ENCODE measurements around the gene THSD7A. TPM values are rescaled to one million over a fixed set of nuclear protein-coding genes. Genes with fewer than 3 reads are reported as not detected.

THSD7A gene
- polyA plus RNA-seq, 3 donors from 2014 or later = not detected

GRCh38 chr7:11491811-11492210 is 340.2 kb downstream of the THSD7A start:
- Mint-ChIP-seq H3K27ac (no peak overlapping the region), H3K4me3 (no peak overlapping the region), H3K36me3 (no peaks in the 10 kb centered on the region), H3K4me1 (no peaks in the 10 kb centered on the region), H3K9me3 (peaks cover 5 to 49% (median 20%) of the 10 kb centered on the region in 6 donors), H3K27me3 (ENCODE audit: low read depth in 3 of 3) (peaks cover 0 to 3% (median 0%) of the 10 kb centered on the region in 3 donors)
- DNase-seq = no peak

- no peak for DNase-seq
- Mint-ChIP-seq H3K36me3 (no peaks in the 10 kb centered on the region), H3K27me3 (ENCODE audit: low read depth in 3 of 3) (peaks cover 0 to 3% (median 0%) of the 10 kb centered on the region in 3 donors), H3K9me3 (peaks cover 5 to 35% (median 12%) of the 10 kb centered on the region in 6 donors), H3K27ac (no peak overlapping the region), H3K4me1 (no peaks in the 10 kb centered on the region), H3K4me3 (no peak overlapping the region)
These were observed 342.7 kb downstream of the THSD7A start for GRCh38 chr7:11489280-11489679.

GRCh38 chr7:11486271-11486670 is 345.7 kb downstream of the THSD7A start:
- Mint-ChIP-seq H3K9me3 (peaks cover 2 to 25% (median 10%) of the 10 kb centered on the region in 6 donors), H3K27ac (no peak overlapping the region), H3K4me3 (no peak overlapping the region), H3K4me1 (no peaks in the 10 kb centered on the region), H3K27me3 (ENCODE audit: low read depth in 3 of 3) (peaks cover 0 to 2% (median 2%) of the 10 kb centered on the region in 3 donors), H3K36me3 (no peaks in the 10 kb centered on the region)
- DNase-seq = no peak

GRCh38 chr7:11485636-11486035 is 346.4 kb downstream of the THSD7A start:
- H3K36me3 Mint-ChIP-seq = no peaks in the 10 kb centered on the region
- no peak overlapping the region for H3K27ac Mint-ChIP-seq

GRCh38 chr7:11480143-11480542 is 351.9 kb downstream of the THSD7A start:
- Mint-ChIP-seq H3K4me3 (no peak overlapping the region), H3K36me3 (no peaks in the 10 kb centered on the region), H3K27me3 (ENCODE audit: low read depth in 3 of 3) (peaks cover 0 to 2% (median 2%) of the 10 kb centered on the region in 3 donors), H3K27ac (no peak overlapping the region), H3K9me3 (peaks cover 0 to 22% (median 6%) of the 10 kb centered on the region in 6 donors), H3K4me1 (no peaks in the 10 kb centered on the region)
- DNase-seq = no peak

More at GRCh38 chr7:11485636-11486035, 346.4 kb downstream of the THSD7A start:
- no peak for DNase-seq
- Mint-ChIP-seq H3K27me3 (ENCODE audit: low read depth in 3 of 3) (peaks cover 0 to 2% (median 2%) of the 10 kb centered on the region in 3 donors), H3K4me1 (no peaks in the 10 kb centered on the region), H3K4me3 (no peak overlapping the region), H3K9me3 (peaks cover 2 to 24% (median 10%) of the 10 kb centered on the region in 6 donors)

- no peak overlapping the region for H3K27ac Mint-ChIP-seq
- H3K4me3 Mint-ChIP-seq = no peak overlapping the region
- H3K4me1 Mint-ChIP-seq = no peaks in the 10 kb centered on the region
- H3K27me3 Mint-ChIP-seq (ENCODE audit: low read depth in 3 of 3) = no peaks in the 10 kb centered on the region
- H3K9me3 Mint-ChIP-seq = peaks cover 0 to 28% (median 6%) of the 10 kb centered on the region in 6 donors
- DNase-seq = no peak
- no peaks in the 10 kb centered on the region for H3K36me3 Mint-ChIP-seq
These were observed 353.1 kb downstream of the THSD7A start for GRCh38 chr7:11478882-11479281.

GRCh38 chr7:11478426-11478825 is 353.6 kb downstream of the THSD7A start:
- no peak overlapping the region for H3K4me3 Mint-ChIP-seq
- no peaks in the 10 kb centered on the region for H3K27me3 Mint-ChIP-seq (ENCODE audit: low read depth in 3 of 3)
- H3K27ac Mint-ChIP-seq = no peak overlapping the region
- H3K36me3 Mint-ChIP-seq = no peaks in the 10 kb centered on the region
- H3K4me1 Mint-ChIP-seq = no peaks in the 10 kb centered on the region
- DNase-seq = no peak
- peaks cover 0 to 28% (median 6%) of the 10 kb centered on the region in 6 donors for H3K9me3 Mint-ChIP-seq

- no peak for DNase-seq
- no peaks in the 10 kb centered on the region for H3K36me3 Mint-ChIP-seq
- peaks cover 0 to 24% (median 4%) of the 10 kb centered on the region in 6 donors for H3K9me3 Mint-ChIP-seq
- no peaks in the 10 kb centered on the region for H3K27me3 Mint-ChIP-seq (ENCODE audit: low read depth in 3 of 3)
- no peak overlapping the region for H3K27ac Mint-ChIP-seq
- H3K4me1 Mint-ChIP-seq = no peaks in the 10 kb centered on the region
- no peak overlapping the region for H3K4me3 Mint-ChIP-seq
These were observed 357.0 kb downstream of the THSD7A start for GRCh38 chr7:11474902-11475585.

- Mint-ChIP-seq H3K27me3 (ENCODE audit: low read depth in 3 of 3) (no peaks in the 10 kb centered on the region), H3K36me3 (no peaks in the 10 kb centered on the region), H3K27ac (no peak overlapping the region), H3K9me3 (peaks cover 0 to 21% (median 4%) of the 10 kb centered on the region in 6 donors), H3K4me1 (no peaks in the 10 kb centered on the region), H3K4me3 (no peak overlapping the region)
- no peak for DNase-seq
These were observed 358.1 kb downstream of the THSD7A start for GRCh38 chr7:11473807-11474424.

GRCh38 chr7:11473220-11473619 is 358.8 kb downstream of the THSD7A start:
- Mint-ChIP-seq H3K27ac (no peak overlapping the region), H3K36me3 (no peaks in the 10 kb centered on the region), H3K4me1 (no peaks in the 10 kb centered on the region)

GRCh38 chr7:11472646-11473045 is 359.4 kb downstream of the THSD7A start:
- DNase-seq = no peak
- Mint-ChIP-seq H3K27ac (no peak overlapping the region), H3K36me3 (no peaks in the 10 kb centered on the region), H3K4me3 (no peak overlapping the region), H3K9me3 (peaks cover 0 to 11% (median under 1%) of the 10 kb centered on the region in 6 donors), H3K4me1 (no peaks in the 10 kb centered on the region), H3K27me3 (ENCODE audit: low read depth in 3 of 3) (no peaks in the 10 kb centered on the region)

More at GRCh38 chr7:11473220-11473619, 358.8 kb downstream of the THSD7A start:
- no peak overlapping the region for H3K4me3 Mint-ChIP-seq
- H3K27me3 Mint-ChIP-seq (ENCODE audit: low read depth in 3 of 3) = no peaks in the 10 kb centered on the region
- DNase-seq = no peak
- H3K9me3 Mint-ChIP-seq = peaks cover 0 to 15% (median 3%) of the 10 kb centered on the region in 6 donors

- DNase-seq = no peak
- Mint-ChIP-seq H3K27me3 (ENCODE audit: low read depth in 3 of 3) (peaks cover 0 to 1% (median 0%) of the 10 kb centered on the region in 3 donors), H3K4me1 (no peaks in the 10 kb centered on the region), H3K9me3 (peaks cover 0 to 14% (median 8%) of the 10 kb centered on the region in 6 donors), H3K4me3 (no peak overlapping the region), H3K27ac (no peak overlapping the region), H3K36me3 (no peaks in the 10 kb centered on the region)
These were observed 360.7 kb downstream of the THSD7A start for GRCh38 chr7:11471255-11471654.

- DNase-seq = no peak
- no peaks in the 10 kb centered on the region for H3K36me3 Mint-ChIP-seq
- H3K27ac Mint-ChIP-seq = no peak overlapping the region
- H3K4me1 Mint-ChIP-seq = no peaks in the 10 kb centered on the region
- no peak overlapping the region for H3K4me3 Mint-ChIP-seq
- peaks cover 0 to 1% (median 0%) of the 10 kb centered on the region in 3 donors for H3K27me3 Mint-ChIP-seq (ENCODE audit: low read depth in 3 of 3)
- H3K9me3 Mint-ChIP-seq = peaks cover 0 to 15% (median 8%) of the 10 kb centered on the region in 6 donors
These were observed 362.8 kb downstream of the THSD7A start for GRCh38 chr7:11469028-11469745.

Measured in immature natural killer cell (primary cell).